Loucy (cell line): ENCODE results near the gene RFX6.

Experiments used
- H2AFZ ChIP-seq: fragments of 200-600 bp; sonication (generic); 2 replicates; pipeline ENCODE4 v1.6.0; 2016; ENCODE audit warnings: antibody characterized with exemption, mild to moderate bottlenecking, low read length, moderate library complexity
- H3F3A ChIP-seq: fragments of 200-600 bp; 2 replicates; pipeline ENCODE4 v1.6.0; 2016; ENCODE audit warnings: antibody characterized with exemption, low read depth, mild to moderate bottlenecking
- H3K27me3 ChIP-seq: fragments of 200-600 bp; sonication (generic); 2 replicates; pipeline ENCODE4 v1.6.1; 2014; ENCODE audit warnings: low read length, mild to moderate bottlenecking; ENCODE audit not compliant: insufficient read depth, poor library complexity, severe bottlenecking
- H3K36me3 ChIP-seq: fragments of 200-600 bp; sonication (generic); 2 replicates; pipeline ENCODE4 v1.6.1; 2016; ENCODE audit warnings: low read length; ENCODE audit not compliant: insufficient read depth
- H3K4me1 ChIP-seq: fragments of 200-600 bp; sonication (generic); 2 replicates; pipeline ENCODE4 v1.5.1; 2014; ENCODE audit warnings: low read length, mild to moderate bottlenecking; ENCODE audit not compliant: insufficient read depth, poor library complexity, severe bottlenecking
- H3K4me2 ChIP-seq: fragments of 200-600 bp; sonication (generic); 2 replicates; pipeline ENCODE4 v1.6.0; 2014; ENCODE audit warnings: antibody characterized with exemption, low read length, low read depth, mild to moderate bottlenecking; ENCODE audit not compliant: poor library complexity, severe bottlenecking
- H3K4me3 ChIP-seq: fragments of 200-600 bp; sonication (generic); 2 replicates; pipeline ENCODE4 v1.5.1; 2014; ENCODE audit warnings: low read length, mild to moderate bottlenecking, mixed read lengths; ENCODE audit not compliant: poor library complexity, severe bottlenecking
- H3K79me2 ChIP-seq: fragments of 200-600 bp; sonication (generic); 2 replicates; pipeline ENCODE4 v1.6.1; 2014; ENCODE audit warnings: low read length; ENCODE audit not compliant: insufficient read depth
- H3K9ac ChIP-seq: fragments of 200-600 bp; sonication (generic); 2 replicates; pipeline ENCODE4 v1.6.0; 2014; ENCODE audit warnings: mild to moderate bottlenecking, low read depth, low read length, moderate library complexity; ENCODE audit not compliant: poor library complexity, severe bottlenecking
- H3K9me2 ChIP-seq: fragments of 200-600 bp; sonication (generic); replicated peaks from 2 replicates; pipeline ENCODE4 v1.6.1; 2016; ENCODE audit warnings: low read depth, low read length, mixed read lengths
- H3K9me3 ChIP-seq: fragments of 200-600 bp; sonication (generic); 2 replicates; pipeline ENCODE4 v1.6.1; 2014; ENCODE audit warnings: mild to moderate bottlenecking, antibody characterized with exemption, low read length, low read depth; ENCODE audit not compliant: insufficient read depth
- H4K20me1 ChIP-seq: fragments of 200-600 bp; sonication (generic); 2 replicates; pipeline ENCODE4 v1.6.0; 2014; ENCODE audit warnings: antibody characterized with exemption, low read length, mild to moderate bottlenecking; ENCODE audit not compliant: insufficient read depth, poor library complexity, severe bottlenecking
- EZH2phosphoT487 ChIP-seq: fragments of 200-600 bp; IDR thresholded peaks from 2 replicates; pipeline ENCODE4 v1.6.1; 2018; ENCODE audit warnings: antibody characterized with exemption, mild to moderate bottlenecking, moderate library complexity, borderline replicate concordance
- TF ChIP-seq, protein P1 (sequence below): fragments of 200-600 bp; sonication (generic); conservative IDR thresholded peaks from 2 replicates; pipeline ENCODE4 v1.5.1; 2014; ENCODE audit warnings: mild to moderate bottlenecking, antibody characterized with exemption, low read length

Gene RFX6

GRCh38 chr6:116949964-116950363, 72.9 kb downstream of the RFX6 start:
- no peaks in the 10 kb centered on the region for H4K20me1 ChIP-seq
- no peaks in the 10 kb centered on the region for H3F3A ChIP-seq
- no peaks in the 10 kb centered on the region for H3K36me3 ChIP-seq
- H3K4me2 ChIP-seq, result no peak overlapping the region
- TF ChIP-seq, protein P1, sequence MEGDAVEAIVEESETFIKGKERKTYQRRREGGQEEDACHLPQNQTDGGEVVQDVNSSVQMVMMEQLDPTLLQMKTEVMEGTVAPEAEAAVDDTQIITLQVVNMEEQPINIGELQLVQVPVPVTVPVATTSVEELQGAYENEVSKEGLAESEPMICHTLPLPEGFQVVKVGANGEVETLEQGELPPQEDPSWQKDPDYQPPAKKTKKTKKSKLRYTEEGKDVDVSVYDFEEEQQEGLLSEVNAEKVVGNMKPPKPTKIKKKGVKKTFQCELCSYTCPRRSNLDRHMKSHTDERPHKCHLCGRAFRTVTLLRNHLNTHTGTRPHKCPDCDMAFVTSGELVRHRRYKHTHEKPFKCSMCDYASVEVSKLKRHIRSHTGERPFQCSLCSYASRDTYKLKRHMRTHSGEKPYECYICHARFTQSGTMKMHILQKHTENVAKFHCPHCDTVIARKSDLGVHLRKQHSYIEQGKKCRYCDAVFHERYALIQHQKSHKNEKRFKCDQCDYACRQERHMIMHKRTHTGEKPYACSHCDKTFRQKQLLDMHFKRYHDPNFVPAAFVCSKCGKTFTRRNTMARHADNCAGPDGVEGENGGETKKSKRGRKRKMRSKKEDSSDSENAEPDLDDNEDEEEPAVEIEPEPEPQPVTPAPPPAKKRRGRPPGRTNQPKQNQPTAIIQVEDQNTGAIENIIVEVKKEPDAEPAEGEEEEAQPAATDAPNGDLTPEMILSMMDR, result no peak
- TF ChIP-seq EZH2phosphoT487, result no peak
- H3K9me2 ChIP-seq, result no peaks in the 10 kb centered on the region
- peaks cover 9% of the 10 kb centered on the region for H3K27me3 ChIP-seq
- no peak overlapping the region for H3K9ac ChIP-seq
- no peak overlapping the region for H2AFZ ChIP-seq
- no peak overlapping the region for H3K4me3 ChIP-seq
- no peaks in the 10 kb centered on the region for H3K79me2 ChIP-seq
- peaks cover 26% of the 10 kb centered on the region for H3K4me1 ChIP-seq
- H3K9me3 ChIP-seq, result no peaks in the 10 kb centered on the region

DNA sequence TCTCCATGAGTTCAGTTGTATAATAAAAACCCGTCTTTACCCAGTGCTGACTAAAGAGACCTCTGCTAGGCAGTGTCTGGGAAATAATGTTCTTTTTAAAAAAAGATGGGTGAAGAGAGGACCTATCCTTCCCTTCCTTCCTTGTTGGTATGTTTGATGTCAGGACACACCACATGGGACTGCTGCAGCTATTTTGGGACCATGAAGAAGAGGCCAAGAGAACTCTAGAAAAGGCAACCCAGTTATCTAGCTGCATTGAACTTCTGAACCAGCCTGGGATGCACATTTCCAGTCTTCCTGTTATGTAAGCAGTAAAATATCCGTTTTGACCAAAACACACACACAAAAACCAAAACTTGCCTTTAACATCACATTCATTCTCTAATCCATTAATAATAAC, 77.3 kb downstream of the RFX6 start:
- H3K9me2 ChIP-seq, result no peaks in the 10 kb centered on the region
- H3K9me3 ChIP-seq, result no peaks in the 10 kb centered on the region
- TF ChIP-seq, protein P1, result no peak
- no peak for TF ChIP-seq EZH2phosphoT487
- H3K27me3 ChIP-seq, result no peaks in the 10 kb centered on the region
- no peak overlapping the region for H3K4me2 ChIP-seq
- peaks cover 10% of the 10 kb centered on the region for H3K4me1 ChIP-seq
- H4K20me1 ChIP-seq, result no peaks in the 10 kb centered on the region
- no peaks in the 10 kb centered on the region for H3K79me2 ChIP-seq
- no peak overlapping the region for H2AFZ ChIP-seq
- no peak overlapping the region for H3K9ac ChIP-seq
- no peaks in the 10 kb centered on the region for H3K36me3 ChIP-seq
- no peak overlapping the region for H3K4me3 ChIP-seq
- H3F3A ChIP-seq, result no peaks in the 10 kb centered on the region

GRCh38 chr6:116954938-116955337, 77.9 kb downstream of the RFX6 start:
- Histone ChIP-seq H3K27me3 (no peaks in the 10 kb centered on the region), H3K4me2 (no peak overlapping the region)

More at GRCh38 chr6:116954938-116955337, 77.9 kb downstream of the RFX6 start:
- Histone ChIP-seq H3K79me2 (no peaks in the 10 kb centered on the region), H3K36me3 (no peaks in the 10 kb centered on the region), H3K9me2 (no peaks in the 10 kb centered on the region), H3K4me1 (peaks cover 10% of the 10 kb centered on the region), H4K20me1 (no peaks in the 10 kb centered on the region), H3K4me3 (no peak overlapping the region), H2AFZ (no peak overlapping the region), H3K9ac (no peak overlapping the region), H3K9me3 (no peaks in the 10 kb centered on the region), H3F3A (no peaks in the 10 kb centered on the region)
- TF ChIP-seq EZH2phosphoT487, result no peak
- TF ChIP-seq, protein P1, result no peak
